Prostate gland (tissue), 2 donors: Measurements from ENCODE around the gene CD2AP. TPM values are rescaled to one million over a fixed set of nuclear protein-coding genes. Genes with fewer than 3 reads are reported as not detected.
"Not testable (repeated sequence)": the region's sequence is repeated elsewhere in the genome, so short reads cannot be mapped to it uniquely, and the experiment has no call there.

Experiments used
- DNase-seq: peaks from one replicate; pipeline ENCODE4 v3.0.0-alpha.2; 2019; ENCODE audit warnings: low spot score
- H3K27ac ChIP-seq, 2 donors: fragments of 200-600 bp; sonication (generic); 2 replicates each; pipeline ENCODE4 v1.5.1; 2017 to 2019
- H3K27me3 ChIP-seq: fragments of 200-600 bp; sonication (generic); replicated peaks from 2 replicates; pipeline ENCODE4 v1.5.1; 2019; ENCODE audit not compliant: insufficient read depth
- H3K36me3 ChIP-seq, 2 donors: fragments of 200-600 bp; sonication (generic); 1 replicate in 1 of 2; 2 replicates in 1 of 2; pipeline versions ENCODE4 v1.5.1 to v1.8.1; 2017 to 2019
- H3K4me1 ChIP-seq: fragments of 200-600 bp; sonication (generic); replicated peaks from 2 replicates; pipeline ENCODE4 v1.5.1; 2019
- H3K4me3 ChIP-seq, 2 donors: fragments of 200-600 bp; sonication (generic); 2 replicates each; pipeline ENCODE4 v1.5.1; 2017 to 2019
- H3K9me3 ChIP-seq: fragments of 200-600 bp; sonication (generic); 2 replicates; pipeline ENCODE4 v1.5.1; 2017
- POLR2A ChIP-seq: fragments of 450-650 bp; IDR thresholded peaks from one replicate; pipeline ENCODE4 v1.6.1; 2016; ENCODE audit warnings: antibody characterized with exemption, mild to moderate bottlenecking
- POLR2AphosphoS5 ChIP-seq: sonication (generic); formaldehyde crosslinking; IDR thresholded peaks from one replicate; pipeline ENCODE4 v1.6.1; 2017; ENCODE audit warnings: antibody characterized with exemption
- WGBS: methylation state at CpG from one replicate; pipeline ENCODE4 v1.1.5; 2018; 5-methylcytosine and 5-hydroxymethylcytosine counted together
- intact Hi-C: fragments of 100-400 bp; cut with DNase I; formaldehyde crosslinking; loops from one replicate; pipeline ENCODE4 v1.14.2; 2022
- total RNA-seq, 2 donors: library from RNA; depleted of rRNA; stranded (reverse); fragments of >200 nt; gene quantifications; one replicate each; pipeline ENCODE4 v1.1.0, GENCODE V29; 2016
- TF ChIP-seq, protein P1 (sequence below), 4 experiments: fragments of 200-600 bp in 2 of 4; fragments of 450-650 bp in 2 of 4; sonication (generic) in 2 of 4; IDR thresholded peaks; 1 replicate in 3 of 4; 2 replicates in 1 of 4; pipeline ENCODE4 v1.5.1; 2016 to 2019; ENCODE audit warnings: antibody characterized with exemption in 4 of 4, mild to moderate bottlenecking in 2 of 4, moderate library complexity in 2 of 4

Gene CD2AP
- total RNA-seq, 2 donors from 2014 or later, result 30.3 to 33.6 TPM

DNA sequence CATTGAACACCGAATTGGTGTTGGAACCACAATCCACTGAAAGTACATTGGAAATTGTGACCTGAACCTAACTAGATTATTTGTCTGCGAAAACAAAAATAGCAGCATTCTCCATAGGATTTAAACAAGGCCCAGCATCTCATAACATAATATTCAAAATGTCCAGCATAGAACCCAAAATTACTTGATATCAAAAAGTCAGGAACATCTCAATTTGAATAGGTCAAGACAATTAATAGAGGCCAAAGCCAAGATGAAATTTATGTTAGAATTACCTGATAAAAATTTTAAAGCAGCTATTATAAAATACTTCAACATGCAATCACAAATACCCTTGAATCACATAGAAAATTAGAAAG lies 42.4 kb upstream of the CD2AP start:
- no peaks in the 10 kb centered on the region for H3K27me3 ChIP-seq

DNA sequence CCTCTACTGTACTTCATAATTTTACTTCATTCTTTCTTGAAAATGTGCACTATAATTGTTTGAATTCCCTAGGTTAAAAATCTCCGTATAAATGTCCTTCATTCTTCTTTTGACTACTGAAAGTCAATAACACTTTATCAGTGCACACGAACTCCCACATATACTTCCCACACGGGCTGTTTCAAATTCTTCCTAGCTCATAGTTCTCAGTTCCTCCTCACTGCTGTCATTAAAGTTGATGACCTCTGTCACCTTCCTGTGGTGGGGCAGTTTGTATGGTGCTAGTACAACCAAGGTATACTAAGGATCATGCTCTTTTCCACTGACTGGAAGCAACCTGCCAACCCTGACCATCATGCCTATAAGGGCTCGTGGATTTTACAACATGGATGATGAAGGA lies 40.0 kb upstream of the CD2AP start:
- Histone ChIP-seq H3K4me3 (no peak overlapping the region), H3K27me3 (no peaks in the 10 kb centered on the region), H3K36me3 (no peaks in the 10 kb centered on the region), H3K9me3 (no peaks in the 10 kb centered on the region), H3K4me1 (no peaks in the 10 kb centered on the region), H3K27ac (no peak overlapping the region)
- 74% methylated on average over 4 of the region's 4 CpGs for WGBS
- no peak for TF ChIP-seq POLR2A
- DNase-seq, result no peak
- intact Hi-C loops, result no loop called here

More for the DNA sequence above, 42.4 kb upstream of the CD2AP start:
- H3K4me3 ChIP-seq, result no peak overlapping the region
- TF ChIP-seq, protein P1, sequence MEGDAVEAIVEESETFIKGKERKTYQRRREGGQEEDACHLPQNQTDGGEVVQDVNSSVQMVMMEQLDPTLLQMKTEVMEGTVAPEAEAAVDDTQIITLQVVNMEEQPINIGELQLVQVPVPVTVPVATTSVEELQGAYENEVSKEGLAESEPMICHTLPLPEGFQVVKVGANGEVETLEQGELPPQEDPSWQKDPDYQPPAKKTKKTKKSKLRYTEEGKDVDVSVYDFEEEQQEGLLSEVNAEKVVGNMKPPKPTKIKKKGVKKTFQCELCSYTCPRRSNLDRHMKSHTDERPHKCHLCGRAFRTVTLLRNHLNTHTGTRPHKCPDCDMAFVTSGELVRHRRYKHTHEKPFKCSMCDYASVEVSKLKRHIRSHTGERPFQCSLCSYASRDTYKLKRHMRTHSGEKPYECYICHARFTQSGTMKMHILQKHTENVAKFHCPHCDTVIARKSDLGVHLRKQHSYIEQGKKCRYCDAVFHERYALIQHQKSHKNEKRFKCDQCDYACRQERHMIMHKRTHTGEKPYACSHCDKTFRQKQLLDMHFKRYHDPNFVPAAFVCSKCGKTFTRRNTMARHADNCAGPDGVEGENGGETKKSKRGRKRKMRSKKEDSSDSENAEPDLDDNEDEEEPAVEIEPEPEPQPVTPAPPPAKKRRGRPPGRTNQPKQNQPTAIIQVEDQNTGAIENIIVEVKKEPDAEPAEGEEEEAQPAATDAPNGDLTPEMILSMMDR (IDR thresholded peaks at IDR 0.05), result no peak
- TF ChIP-seq POLR2A, result no peak
- WGBS, result 90% methylated on average over 2 of the region's 2 CpGs
- H3K27ac ChIP-seq, result no peak overlapping the region
- H3K9me3 ChIP-seq, result no peaks in the 10 kb centered on the region
- no peaks in the 10 kb centered on the region for H3K4me1 ChIP-seq
- intact Hi-C loops, result no loop called here
- DNase-seq, result no peak
- H3K36me3 ChIP-seq, result no peaks in the 10 kb centered on the region

DNA sequence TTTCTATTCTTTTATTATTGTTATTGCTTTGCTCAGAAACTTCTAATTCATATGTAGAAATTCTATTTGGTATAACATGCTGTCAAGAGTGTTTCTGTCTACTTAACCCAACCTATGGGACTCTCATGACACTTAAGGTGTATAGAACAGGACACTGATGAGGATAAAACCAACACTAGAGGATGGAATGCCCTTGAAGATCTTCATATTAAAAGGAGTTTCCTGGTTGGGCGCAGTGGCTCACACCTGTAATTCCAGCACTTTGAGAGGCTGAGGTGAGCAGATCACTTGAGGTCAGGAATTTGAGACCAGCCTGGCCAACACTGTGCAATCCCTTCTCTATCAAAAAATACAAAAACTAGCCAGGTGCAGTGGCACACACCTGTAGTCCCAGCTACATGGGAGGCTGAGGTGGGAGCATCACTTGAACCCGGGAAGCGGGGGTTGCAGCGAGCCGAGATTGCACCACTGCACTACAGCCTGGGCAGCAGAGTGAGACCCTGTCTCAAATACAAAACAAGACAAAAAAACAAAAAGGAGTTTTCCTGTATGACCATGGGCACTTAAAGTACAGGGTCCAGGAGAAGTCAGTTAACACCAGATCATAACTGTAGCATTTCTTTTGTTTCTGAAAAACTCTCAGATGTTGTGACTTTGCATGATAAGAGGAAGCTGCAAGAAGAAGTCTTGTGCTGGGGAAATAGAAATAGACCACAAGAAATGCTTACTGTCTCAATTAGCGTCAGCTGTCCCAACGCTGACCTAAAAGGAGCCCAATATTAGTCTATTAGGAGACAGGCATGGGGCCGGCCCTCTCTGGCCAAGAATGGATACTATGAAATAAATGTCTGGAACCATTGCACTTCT lies 38.9 kb upstream of the CD2AP start:
- H3K27ac ChIP-seq, result no peak overlapping the region
- WGBS, result 92% methylated on average over 8 of the region's 8 CpGs
- H3K9me3 ChIP-seq, result no peaks in the 10 kb centered on the region
- intact Hi-C loops, result no loop called here
- H3K4me1 ChIP-seq, result no peaks in the 10 kb centered on the region
- no peak for DNase-seq
- TF ChIP-seq, protein P1 (IDR thresholded peaks at IDR 0.05), result no peak
- TF ChIP-seq POLR2AphosphoS5, result no peak
- TF ChIP-seq POLR2A, result no peak
- no peaks in the 10 kb centered on the region for H3K27me3 ChIP-seq
- H3K36me3 ChIP-seq, result no peaks in the 10 kb centered on the region
- H3K4me3 ChIP-seq, result no peak overlapping the region

DNA sequence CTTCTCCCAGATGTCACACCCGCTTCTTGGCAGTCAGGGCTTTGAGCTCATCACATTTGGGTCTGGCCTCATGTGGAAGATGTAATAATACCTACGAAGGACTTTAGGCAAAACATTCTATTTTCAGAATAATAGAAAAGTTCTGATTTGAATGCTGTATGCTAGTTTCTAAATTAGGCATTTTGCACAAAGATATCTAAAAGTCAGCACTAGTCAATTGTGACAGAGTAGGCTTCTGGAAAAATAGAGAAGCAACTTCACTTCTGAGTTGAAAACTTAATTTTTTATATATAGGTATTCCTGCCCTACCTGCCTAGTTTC lies 38.3 kb upstream of the CD2AP start:
- Histone ChIP-seq H3K36me3 (no peaks in the 10 kb centered on the region), H3K9me3 (no peaks in the 10 kb centered on the region), H3K4me3 (no peak overlapping the region), H3K27me3 (no peaks in the 10 kb centered on the region), H3K27ac (no peak overlapping the region), H3K4me1 (no peaks in the 10 kb centered on the region)
- DNase-seq, result no peak
- intact Hi-C loops, result no loop called here
- WGBS, result 90% methylated on average over 2 of the region's 2 CpGs
- TF ChIP-seq POLR2AphosphoS5, result no peak
- TF ChIP-seq, protein P1 (IDR thresholded peaks at IDR 0.05), result no peak
- TF ChIP-seq POLR2A, result no peak

DNA sequence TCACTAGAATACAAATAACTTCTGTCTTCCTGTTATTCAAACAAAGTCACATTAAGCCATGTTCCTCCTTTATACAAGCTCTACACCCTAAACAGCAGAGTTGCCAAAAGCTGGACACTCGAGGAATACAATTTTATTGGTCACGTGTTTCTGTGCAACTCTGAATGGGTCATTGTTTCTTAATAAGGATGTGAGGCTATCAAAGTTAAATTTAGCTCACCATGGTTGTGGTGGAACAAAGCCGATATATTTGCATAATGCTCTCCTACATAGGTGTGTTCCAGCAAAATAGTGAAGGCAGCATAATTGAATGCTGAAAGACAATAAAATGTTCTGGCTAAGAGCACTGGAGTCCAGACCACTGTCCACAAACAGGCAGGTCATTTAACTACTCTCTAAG lies 36.9 kb upstream of the CD2AP start:
- no peak overlapping the region for H3K4me3 ChIP-seq
- peak; percentile 76 for DNase-seq
- peak overlapping the region; percentile 45 to 47 for H3K27ac ChIP-seq
- H3K4me1 ChIP-seq, result no peaks in the 10 kb centered on the region
- H3K27me3 ChIP-seq, result no peaks in the 10 kb centered on the region
- H3K36me3 ChIP-seq, result no peaks in the 10 kb centered on the region
- WGBS, result 20% methylated on average over 3 of the region's 3 CpGs
- H3K9me3 ChIP-seq, result no peaks in the 10 kb centered on the region
- intact Hi-C loops, result no loop called here
- TF ChIP-seq POLR2AphosphoS5, result peak; percentile 93
- no peak for TF ChIP-seq POLR2A

DNA sequence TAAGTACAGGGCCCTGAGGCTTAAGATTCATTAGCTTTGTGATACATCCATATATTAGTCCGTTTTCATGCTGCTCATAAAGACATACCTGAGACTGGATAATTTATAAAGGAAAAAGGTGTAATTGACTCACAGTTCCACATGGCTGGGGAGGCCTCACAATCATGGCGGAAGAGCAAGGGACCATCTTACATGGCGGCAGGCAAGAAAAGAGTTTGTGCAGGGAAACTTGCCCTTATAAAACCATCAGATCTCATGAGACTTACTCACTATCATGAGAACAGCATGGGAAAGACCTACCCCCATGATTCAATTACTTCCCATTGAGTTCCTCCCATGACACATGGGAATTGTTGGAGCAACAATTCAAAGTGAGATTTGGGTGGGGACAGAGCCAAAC lies 32.6 kb upstream of the CD2AP start:
- H3K4me1 ChIP-seq, H3K4me3 ChIP-seq, H3K27me3 ChIP-seq, H3K36me3 ChIP-seq, H3K27ac ChIP-seq, intact Hi-C loops, H3K9me3 ChIP-seq, DNase-seq: not testable (repeated sequence)
- WGBS, result 94% methylated on average over 3 of the region's 3 CpGs
